Muscle layer of colon (tissue), 2 donors: ENCODE measurements around the gene CNOT1.
"Not testable (repeated sequence)": the region's sequence is repeated elsewhere in the genome, so short reads cannot be mapped to it uniquely, and the experiment has no call there.

Source experiments
- H3K27ac ChIP-seq: one replicate; pipeline ENCODE4 v1.7.0; 2013; ENCODE audit warnings: low read depth, mild to moderate bottlenecking, low read length, moderate library complexity
- H3K27me3 ChIP-seq, 2 donors: one replicate each; pipeline ENCODE4 v1.7.0; 2013; ENCODE audit warnings: low read length in 2 of 2, mild to moderate bottlenecking in 2 of 2; ENCODE audit not compliant: insufficient read depth in 2 of 2, control insufficient read depth in 1 of 2
- H3K36me3 ChIP-seq: one replicate; pipeline ENCODE4 v1.7.0; 2013; ENCODE audit warnings: mild to moderate bottlenecking, low read length; ENCODE audit not compliant: insufficient read depth
- H3K4me1 ChIP-seq: one replicate; pipeline ENCODE4 v1.7.0; 2013; ENCODE audit warnings: mild to moderate bottlenecking, low read length; ENCODE audit not compliant: insufficient read depth
- H3K4me3 ChIP-seq, 2 donors: one replicate each; pipeline ENCODE4 v1.7.0; 2013; ENCODE audit warnings: low read length in 2 of 2, low read depth in 1 of 2, mild to moderate bottlenecking in 1 of 2, moderate library complexity in 1 of 2
- H3K9ac ChIP-seq: one replicate; pipeline ENCODE4 v1.7.0; 2013; ENCODE audit warnings: low read length
- H3K9me3 ChIP-seq: one replicate; pipeline ENCODE4 v1.7.0; 2013; ENCODE audit warnings: mild to moderate bottlenecking, low read length
- donor health status: abdominal sarcoma.
- donor health status: Adenocarcinoma of cecum.

The CNOT1 gene

DNA sequence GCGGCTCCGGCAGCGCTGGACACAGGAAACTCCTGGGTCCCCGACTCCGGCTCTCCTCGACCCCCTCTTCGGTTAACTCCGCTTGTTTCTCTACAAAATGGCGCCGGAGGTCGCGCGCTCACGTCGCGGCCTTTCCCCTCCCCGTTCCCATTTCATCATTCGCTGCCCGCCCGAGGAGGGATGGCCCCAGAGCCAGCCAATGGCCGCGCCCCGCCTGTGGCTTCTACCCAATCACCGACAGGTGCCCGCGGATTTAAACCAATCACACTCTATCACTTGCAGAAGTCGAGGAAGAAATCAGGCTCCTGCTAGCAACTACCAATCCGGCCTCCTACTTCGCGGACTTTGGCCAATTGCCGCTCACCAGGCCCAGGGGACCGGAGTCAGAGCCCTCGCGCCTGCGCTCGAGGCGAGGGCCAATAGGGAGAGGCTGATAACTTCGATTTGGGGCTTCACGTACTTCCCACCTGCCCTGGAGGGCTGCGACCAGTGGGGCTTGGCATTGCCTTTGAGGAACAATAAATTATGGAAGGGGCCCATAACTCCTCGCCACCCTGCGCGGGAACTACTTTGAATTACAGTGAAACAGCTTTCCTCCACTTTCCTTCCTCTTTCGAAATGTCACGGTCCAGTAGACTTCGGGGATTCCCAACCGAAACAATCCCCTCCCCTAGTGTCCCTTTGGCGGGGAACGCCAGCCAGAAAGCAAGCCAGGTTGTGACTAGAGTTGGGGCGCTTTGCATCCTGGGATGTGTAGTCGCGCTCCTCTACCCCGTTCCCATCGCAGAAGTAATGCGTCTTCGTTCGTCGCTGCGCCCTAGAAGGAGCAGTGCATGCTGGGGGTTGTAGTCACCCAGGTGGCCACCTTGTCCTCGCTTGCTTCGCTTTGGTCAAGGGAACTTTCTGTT lies at the start of gene CNOT1:
Gene CNOT1, minus strand, starts transcription at position 94 of the 908 bp plus-strand sequence. CDS start 30,489 bp downstream, outside the sequence.
- Histone ChIP-seq H3K4me3 (peak within 1 kb of the TSS; percentile 79 to 98), H3K9ac (peak within 1 kb of the TSS; percentile 99), H3K9me3 (no peaks in the 10 kb centered on the region), H3K27me3 (no peaks in the 10 kb centered on the region), H3K36me3 (no peaks in the 10 kb centered on the region), H3K4me1 (peaks cover 17% of the 10 kb centered on the region), H3K27ac (peak within 1 kb of the TSS; percentile 97)

DNA sequence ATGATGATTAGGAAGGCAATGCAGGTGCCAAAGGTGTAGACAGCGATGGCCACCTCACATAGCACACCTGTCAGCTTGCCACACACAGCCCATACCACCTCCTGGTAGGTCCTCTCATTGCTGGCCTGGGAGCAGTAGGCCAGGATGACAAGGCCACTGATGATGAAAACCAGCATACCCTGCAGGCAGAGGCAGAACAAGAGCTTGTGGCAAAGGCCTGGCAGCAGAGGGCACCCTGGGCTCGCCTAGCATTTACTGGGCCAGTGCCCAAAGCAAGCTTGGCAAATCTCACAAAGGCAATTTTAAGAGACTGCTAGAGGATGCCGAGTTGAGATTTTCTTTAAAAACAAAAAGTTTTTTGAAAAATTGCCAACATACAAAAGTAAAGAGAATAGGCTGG lies 49.1 kb upstream of the CNOT1 start:
- Histone ChIP-seq H3K9ac (no peak overlapping the region), H3K27ac (no peak overlapping the region), H3K4me1 (peaks cover 6% of the 10 kb centered on the region), H3K4me3 (no peak overlapping the region), H3K27me3 (no peaks in the 10 kb centered on the region), H3K9me3 (no peaks in the 10 kb centered on the region), H3K36me3 (peaks cover 22% of the 10 kb centered on the region)

GRCh38 chr16:58678269-58678668 lies 48.6 kb upstream of the CNOT1 start:
- no peak overlapping the region for H3K4me3 ChIP-seq
- peaks cover 22% of the 10 kb centered on the region for H3K36me3 ChIP-seq
- no peak overlapping the region for H3K27ac ChIP-seq
- H3K27me3 ChIP-seq = no peaks in the 10 kb centered on the region
- no peaks in the 10 kb centered on the region for H3K9me3 ChIP-seq
- H3K4me1 ChIP-seq = peaks cover 1% of the 10 kb centered on the region
- H3K9ac ChIP-seq = no peak overlapping the region

GRCh38 chr16:58670946-58671583 lies 41.4 kb upstream of the CNOT1 start:
- Histone ChIP-seq H3K4me1 (no peaks in the 10 kb centered on the region), H3K27me3 (no peaks in the 10 kb centered on the region), H3K9ac (no peak overlapping the region), H3K36me3 (peaks cover 17% of the 10 kb centered on the region), H3K9me3 (no peaks in the 10 kb centered on the region), H3K27ac (no peak overlapping the region), H3K4me3 (no peak overlapping the region)

DNA sequence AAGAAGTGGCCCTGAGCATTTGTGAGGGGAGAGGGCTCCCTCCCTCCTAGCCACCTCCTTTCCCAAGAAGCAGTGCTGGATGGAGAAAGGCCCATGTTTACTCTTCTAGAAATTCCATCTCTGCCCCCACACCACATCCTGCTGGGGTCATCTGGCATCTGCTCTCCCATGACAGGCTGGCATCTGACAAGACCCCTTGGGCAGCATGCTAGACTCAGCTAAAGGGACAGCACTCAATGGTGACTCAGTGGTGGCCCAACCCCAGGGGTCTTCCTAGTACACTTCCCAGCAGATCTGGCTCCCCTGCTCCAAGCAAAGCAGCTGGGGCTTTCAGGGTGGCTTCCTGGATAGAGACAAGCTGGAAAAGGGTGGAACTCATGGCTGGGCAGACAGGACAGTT lies 40.6 kb upstream of the CNOT1 start:
- no peak overlapping the region for H3K4me3 ChIP-seq
- H3K27ac ChIP-seq = no peak overlapping the region
- no peaks in the 10 kb centered on the region for H3K9me3 ChIP-seq
- no peak overlapping the region for H3K9ac ChIP-seq
- no peaks in the 10 kb centered on the region for H3K4me1 ChIP-seq
- H3K36me3 ChIP-seq = peaks cover 17% of the 10 kb centered on the region
- no peaks in the 10 kb centered on the region for H3K27me3 ChIP-seq

DNA sequence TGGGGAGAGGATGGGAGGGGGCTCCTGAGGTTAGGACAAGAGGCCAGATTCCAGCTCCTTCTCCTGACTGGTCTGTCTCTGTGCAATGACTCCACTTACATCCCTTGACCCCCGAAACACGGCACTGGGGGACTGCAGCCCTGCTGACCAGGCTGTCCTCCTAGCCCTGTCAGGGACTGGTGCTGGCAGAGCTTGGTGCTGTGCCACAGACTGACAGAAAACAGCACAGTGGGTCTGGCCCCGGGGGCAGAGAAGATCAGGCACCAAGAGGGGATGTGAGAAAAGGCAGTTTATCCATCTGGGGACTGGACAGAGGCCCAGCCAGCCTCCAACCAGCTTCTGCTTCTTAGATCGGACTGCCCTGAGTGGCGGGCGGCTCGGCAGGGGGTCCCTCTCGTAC lies 35.6 kb upstream of the CNOT1 start:
- no peak overlapping the region for H3K4me3 ChIP-seq

GRCh38 chr16:58661199-58661830 lies 31.7 kb upstream of the CNOT1 start:
- Histone ChIP-seq H3K27me3 (no peaks in the 10 kb centered on the region), H3K36me3 (no peaks in the 10 kb centered on the region), H3K9me3 (no peaks in the 10 kb centered on the region), H3K27ac (no peak overlapping the region), H3K4me1 (no peaks in the 10 kb centered on the region), H3K9ac (no peak overlapping the region), H3K4me3 (no peak overlapping the region)

More for the DNA sequence above, 35.6 kb upstream of the CNOT1 start:
- H3K9ac ChIP-seq = no peak overlapping the region
- H3K9me3 ChIP-seq = no peaks in the 10 kb centered on the region
- H3K4me1 ChIP-seq = no peaks in the 10 kb centered on the region
- no peaks in the 10 kb centered on the region for H3K27me3 ChIP-seq
- peaks cover 12% of the 10 kb centered on the region for H3K36me3 ChIP-seq
- no peak overlapping the region for H3K27ac ChIP-seq

- not testable (repeated sequence) for H3K4me3 ChIP-seq, H3K27me3 ChIP-seq, H3K27ac ChIP-seq, H3K4me1 ChIP-seq, H3K36me3 ChIP-seq, H3K9me3 ChIP-seq, H3K9ac ChIP-seq
These were observed 30.3 kb upstream of the CNOT1 start for GRCh38 chr16:58659911-58660310.

- H3K4me1 ChIP-seq = no peaks in the 10 kb centered on the region
- H3K36me3 ChIP-seq = no peaks in the 10 kb centered on the region
- no peaks in the 10 kb centered on the region for H3K27me3 ChIP-seq
- H3K4me3 ChIP-seq = no peak overlapping the region
- no peak overlapping the region for H3K27ac ChIP-seq
- H3K9ac ChIP-seq = no peak overlapping the region
- no peaks in the 10 kb centered on the region for H3K9me3 ChIP-seq
These were observed 29.2 kb upstream of the CNOT1 start for GRCh38 chr16:58658796-58659211.

DNA sequence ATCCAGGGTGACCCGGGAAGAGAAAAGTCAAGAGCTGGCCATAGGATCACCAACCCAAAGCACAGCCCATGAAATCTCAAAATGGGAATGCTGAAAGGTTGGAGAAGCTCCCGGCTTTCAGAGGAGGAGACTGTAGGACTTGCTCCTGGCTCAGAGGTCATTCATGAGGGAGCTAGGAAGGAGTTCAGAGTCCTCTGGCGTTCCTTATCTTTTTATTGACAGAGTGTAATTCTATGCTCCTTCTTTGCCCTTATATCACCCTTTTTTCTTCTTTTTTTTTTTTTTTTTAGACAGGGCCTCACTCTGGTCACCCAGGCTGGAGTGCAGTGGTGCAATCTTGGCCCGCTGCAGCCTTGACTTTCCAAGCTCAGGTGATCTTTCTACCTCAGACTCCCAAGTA lies 27.3 kb upstream of the CNOT1 start:
- no peak overlapping the region for H3K27ac ChIP-seq
- H3K9ac ChIP-seq = no peak overlapping the region
- H3K4me3 ChIP-seq = no peak overlapping the region
- no peaks in the 10 kb centered on the region for H3K36me3 ChIP-seq
- no peaks in the 10 kb centered on the region for H3K9me3 ChIP-seq
- no peaks in the 10 kb centered on the region for H3K27me3 ChIP-seq
- no peaks in the 10 kb centered on the region for H3K4me1 ChIP-seq

DNA sequence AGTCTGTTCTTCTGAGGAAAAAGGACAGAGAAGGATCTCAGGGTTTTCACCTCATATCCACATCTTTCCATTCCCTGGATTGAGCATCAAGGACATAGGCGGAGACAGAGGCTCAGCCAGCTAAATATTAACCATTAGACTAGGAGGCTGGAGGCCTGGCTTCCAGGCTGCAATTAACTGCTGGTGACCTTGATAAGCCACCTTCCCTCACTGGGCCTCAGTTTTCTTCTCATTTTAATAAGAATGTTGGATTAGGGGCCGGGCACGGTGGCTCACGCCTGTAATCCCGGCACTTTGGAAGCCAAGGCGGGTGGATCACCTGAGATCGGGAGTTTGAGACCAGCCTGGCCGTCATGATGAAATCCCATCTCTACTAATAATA lies 25.6 kb upstream of the CNOT1 start:
- Histone ChIP-seq H3K27me3 (no peaks in the 10 kb centered on the region), H3K27ac (no peak overlapping the region), H3K4me3 (no peak overlapping the region), H3K9me3 (no peaks in the 10 kb centered on the region), H3K9ac (no peak overlapping the region), H3K4me1 (no peaks in the 10 kb centered on the region), H3K36me3 (no peaks in the 10 kb centered on the region)
